Vagina (tissue), 2 donors: ENCODE results near the gene WDR5B.

Experiments
- POLR2AphosphoS5 ChIP-seq, 2 donors: sonication (generic); formaldehyde crosslinking; IDR thresholded peaks; one replicate each; pipeline ENCODE4 v1.9.0; 2017; ENCODE audit warnings: antibody characterized with exemption in 2 of 2, mild to moderate bottlenecking in 2 of 2, low read depth in 1 of 2; ENCODE audit not compliant: insufficient read depth in 1 of 2
- TF ChIP-seq, protein P1 (sequence below), 3 experiments: fragments of 450-650 bp in 2 of 3; fragments of 200-600 bp in 1 of 3; sonication (generic) in 1 of 3; IDR thresholded peaks; one replicate each; pipeline ENCODE4 v1.5.1; 2017 to 2019; ENCODE audit warnings: antibody characterized with exemption in 3 of 3, mild to moderate bottlenecking in 2 of 3, moderate library complexity in 2 of 3

- TF ChIP-seq, protein P1, sequence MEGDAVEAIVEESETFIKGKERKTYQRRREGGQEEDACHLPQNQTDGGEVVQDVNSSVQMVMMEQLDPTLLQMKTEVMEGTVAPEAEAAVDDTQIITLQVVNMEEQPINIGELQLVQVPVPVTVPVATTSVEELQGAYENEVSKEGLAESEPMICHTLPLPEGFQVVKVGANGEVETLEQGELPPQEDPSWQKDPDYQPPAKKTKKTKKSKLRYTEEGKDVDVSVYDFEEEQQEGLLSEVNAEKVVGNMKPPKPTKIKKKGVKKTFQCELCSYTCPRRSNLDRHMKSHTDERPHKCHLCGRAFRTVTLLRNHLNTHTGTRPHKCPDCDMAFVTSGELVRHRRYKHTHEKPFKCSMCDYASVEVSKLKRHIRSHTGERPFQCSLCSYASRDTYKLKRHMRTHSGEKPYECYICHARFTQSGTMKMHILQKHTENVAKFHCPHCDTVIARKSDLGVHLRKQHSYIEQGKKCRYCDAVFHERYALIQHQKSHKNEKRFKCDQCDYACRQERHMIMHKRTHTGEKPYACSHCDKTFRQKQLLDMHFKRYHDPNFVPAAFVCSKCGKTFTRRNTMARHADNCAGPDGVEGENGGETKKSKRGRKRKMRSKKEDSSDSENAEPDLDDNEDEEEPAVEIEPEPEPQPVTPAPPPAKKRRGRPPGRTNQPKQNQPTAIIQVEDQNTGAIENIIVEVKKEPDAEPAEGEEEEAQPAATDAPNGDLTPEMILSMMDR (IDR thresholded peaks at IDR 0.05): no peak
- no peak for TF ChIP-seq POLR2AphosphoS5 (IDR thresholded peaks at IDR 0.05; ENCODE audit: insufficient read depth in 1 of 2, low read depth in 1 of 2)
Observed at GRCh38 chr3:122414391-122414790, 1.5 kb downstream of the WDR5B start.
